ENCODE measurements around the gene ABCC5. TPM values are rescaled to one million over a fixed set of nuclear protein-coding genes. Genes with fewer than 3 reads are reported as not detected.
A peak's percentile ranks its signal among the peaks of the same experiment; 100 is the strongest.

The ABCC5 gene
- total RNA-seq, 1 donor from 2014 or later: 52.0 TPM

DNA sequence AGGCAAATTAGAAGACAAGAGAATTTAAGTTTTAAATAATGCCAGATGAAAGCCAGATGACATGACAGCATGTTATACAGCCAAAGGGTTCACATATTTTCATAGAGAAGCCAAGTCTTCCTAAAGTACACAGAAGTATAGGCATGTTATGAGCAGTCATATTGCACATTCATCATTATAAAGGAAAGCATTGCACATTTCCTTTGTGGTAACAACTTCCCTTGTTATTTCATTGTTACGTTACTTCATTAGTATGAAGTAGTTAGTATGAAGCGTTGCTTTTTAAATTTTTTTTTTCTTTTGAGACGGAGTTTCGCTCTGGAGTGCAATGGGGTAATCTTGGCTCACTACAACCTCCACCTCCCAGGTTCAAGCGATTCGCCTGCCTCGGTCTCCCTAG, 4.6 kb upstream of the ABCC5 start:
- TF ChIP-seq, protein P1, sequence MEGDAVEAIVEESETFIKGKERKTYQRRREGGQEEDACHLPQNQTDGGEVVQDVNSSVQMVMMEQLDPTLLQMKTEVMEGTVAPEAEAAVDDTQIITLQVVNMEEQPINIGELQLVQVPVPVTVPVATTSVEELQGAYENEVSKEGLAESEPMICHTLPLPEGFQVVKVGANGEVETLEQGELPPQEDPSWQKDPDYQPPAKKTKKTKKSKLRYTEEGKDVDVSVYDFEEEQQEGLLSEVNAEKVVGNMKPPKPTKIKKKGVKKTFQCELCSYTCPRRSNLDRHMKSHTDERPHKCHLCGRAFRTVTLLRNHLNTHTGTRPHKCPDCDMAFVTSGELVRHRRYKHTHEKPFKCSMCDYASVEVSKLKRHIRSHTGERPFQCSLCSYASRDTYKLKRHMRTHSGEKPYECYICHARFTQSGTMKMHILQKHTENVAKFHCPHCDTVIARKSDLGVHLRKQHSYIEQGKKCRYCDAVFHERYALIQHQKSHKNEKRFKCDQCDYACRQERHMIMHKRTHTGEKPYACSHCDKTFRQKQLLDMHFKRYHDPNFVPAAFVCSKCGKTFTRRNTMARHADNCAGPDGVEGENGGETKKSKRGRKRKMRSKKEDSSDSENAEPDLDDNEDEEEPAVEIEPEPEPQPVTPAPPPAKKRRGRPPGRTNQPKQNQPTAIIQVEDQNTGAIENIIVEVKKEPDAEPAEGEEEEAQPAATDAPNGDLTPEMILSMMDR (IDR thresholded peaks at IDR 0.05; ENCODE audit: insufficient read depth, low read depth, low read length): no peak
- no peak for TF ChIP-seq EZH2 (IDR thresholded peaks at IDR 0.05; ENCODE audit: insufficient read depth, low read length)
- no peaks in the 10 kb centered on the region for H3K36me3 ChIP-seq (ENCODE audit: insufficient read depth, low read length)
- peaks cover 7% of the 10 kb centered on the region for H3K27me3 Mint-ChIP-seq (ENCODE audit: low read depth, unreplicated experiment)
- H3K9me3 ChIP-seq (ENCODE audit: insufficient read depth, low read depth, low read length): no peaks in the 10 kb centered on the region
- DNase-seq (ENCODE audit: low read depth) (no peak), FAIRE-seq (no peak)
- H3K9ac ChIP-seq (ENCODE audit: low read length): no peak overlapping the region
- no peaks in the 10 kb centered on the region for H3K36me3 Mint-ChIP-seq (ENCODE audit: low read depth, unreplicated experiment)
- no peak overlapping the region for H3K4me2 ChIP-seq (ENCODE audit: low read length)
- H3K4me1 ChIP-seq (ENCODE audit: insufficient read depth, low read length): peaks cover 4% of the 10 kb centered on the region
- H3K4me1 Mint-ChIP-seq (ENCODE audit: low read depth, unreplicated experiment): no peaks in the 10 kb centered on the region
- H3K27ac Mint-ChIP-seq (ENCODE audit: unreplicated experiment): no peak overlapping the region
- peaks cover 3% of the 10 kb centered on the region for H3K27me3 ChIP-seq (ENCODE audit: insufficient read depth, low read length)
- H3K79me2 ChIP-seq (ENCODE audit: insufficient read depth, low read length): peaks cover 4% of the 10 kb centered on the region
- no peak overlapping the region for H2AFZ ChIP-seq (ENCODE audit: low read depth, low read length)
- H3K27ac ChIP-seq (ENCODE audit: low read depth, low read length): no peak overlapping the region
- H3K4me3 ChIP-seq (ENCODE audit: insufficient read depth, low read depth, low read length): no peak overlapping the region
- no peaks in the 10 kb centered on the region for H4K20me1 ChIP-seq (ENCODE audit: insufficient read depth, low read length)
- no peak overlapping the region for H3K4me3 Mint-ChIP-seq (ENCODE audit: unreplicated experiment)
- H3K9me3 Mint-ChIP-seq (ENCODE audit: unreplicated experiment): no peaks in the 10 kb centered on the region

DNA sequence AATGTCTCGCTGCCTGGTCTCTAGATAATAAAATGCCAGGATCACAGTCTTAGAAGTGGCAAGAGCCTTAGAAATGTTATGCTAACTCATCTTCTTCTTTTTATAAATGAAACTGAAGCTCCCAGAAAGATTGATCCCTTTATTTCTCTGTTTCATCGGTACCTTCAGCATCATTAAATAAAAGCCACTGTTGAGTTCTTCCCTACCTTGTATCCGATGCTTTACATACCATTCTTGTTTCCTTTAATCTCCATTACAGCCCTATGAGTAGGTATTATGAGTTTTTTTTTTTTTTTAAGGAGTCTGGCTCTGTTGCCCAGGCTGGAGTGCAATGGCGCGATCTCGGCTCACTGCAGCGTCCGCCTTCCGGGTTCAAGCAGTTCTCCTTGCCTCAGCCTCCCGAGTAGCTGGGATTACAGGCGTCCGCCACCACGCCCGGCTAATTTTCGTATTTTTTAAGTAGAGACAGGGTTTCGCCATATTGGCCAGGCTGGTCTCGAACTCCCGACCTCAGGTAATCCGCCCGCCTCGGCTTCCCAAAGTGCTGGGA, 815 bp upstream of the ABCC5 start:
- DNase-seq (ENCODE audit: low read depth) (no peak), FAIRE-seq (no peak)
- Histone ChIP-seq H3K4me3 (ENCODE audit: insufficient read depth, low read depth, low read length) (peak overlapping the region; percentile 95), H4K20me1 (ENCODE audit: insufficient read depth, low read length) (peaks cover 22% of the 10 kb centered on the region), H3K36me3 (ENCODE audit: insufficient read depth, low read length) (no peaks in the 10 kb centered on the region), H3K9me3 (ENCODE audit: insufficient read depth, low read depth, low read length) (no peaks in the 10 kb centered on the region), H3K27me3 (ENCODE audit: insufficient read depth, low read length) (no peaks in the 10 kb centered on the region), H3K27ac (ENCODE audit: low read depth, low read length) (peak overlapping the region; percentile 59), H3K4me2 (ENCODE audit: low read length) (peak overlapping the region; percentile 88), H3K9ac (ENCODE audit: low read length) (peak overlapping the region; percentile 88), H3K79me2 (ENCODE audit: insufficient read depth, low read length) (peaks cover 32% of the 10 kb centered on the region), H2AFZ (ENCODE audit: low read depth, low read length) (peak overlapping the region; percentile 98), H3K4me1 (ENCODE audit: insufficient read depth, low read length) (peaks cover 13% of the 10 kb centered on the region)
- peak overlapping the region; percentile 70 for H3K27ac Mint-ChIP-seq (ENCODE audit: unreplicated experiment)
- H3K27me3 Mint-ChIP-seq (ENCODE audit: low read depth, unreplicated experiment): peaks cover 1% of the 10 kb centered on the region
- peak overlapping the region; percentile 97 for H3K4me3 Mint-ChIP-seq (ENCODE audit: unreplicated experiment)
- H3K9me3 Mint-ChIP-seq (ENCODE audit: unreplicated experiment): no peaks in the 10 kb centered on the region
- no peaks in the 10 kb centered on the region for H3K36me3 Mint-ChIP-seq (ENCODE audit: low read depth, unreplicated experiment)
- TF ChIP-seq EZH2 (IDR thresholded peaks at IDR 0.05; ENCODE audit: insufficient read depth, low read length): no peak
- TF ChIP-seq, protein P1 (IDR thresholded peaks at IDR 0.05; ENCODE audit: insufficient read depth, low read depth, low read length): no peak
- H3K4me1 Mint-ChIP-seq (ENCODE audit: low read depth, unreplicated experiment): peaks cover 16% of the 10 kb centered on the region

Measured in astrocyte (in vitro differentiated cells and primary cell).